HG02870 (cell line): Measurements from ENCODE around the gene GRM5.

Experiments
- ATAC-seq: cut with Tn5 transposase; IDR thresholded peaks from one replicate; pipeline ENCODE4 v1.9.1; 2021; ENCODE audit warnings: mild to moderate bottlenecking, moderate library complexity; ENCODE audit not compliant: unreplicated experiment

The GRM5 gene

GRCh38 chr11:88623531-88623930 is 442.3 kb downstream of the GRM5 start:
- no peak for ATAC-seq

- ATAC-seq: no peak
Observed at GRCh38 chr11:88620568-88621130, 445.1 kb downstream of the GRM5 start.

GRCh38 chr11:88619656-88620385 is 446.0 kb downstream of the GRM5 start:
- no peak for ATAC-seq

GRCh38 chr11:88619071-88619425 is 446.7 kb downstream of the GRM5 start:
- no peak for ATAC-seq

GRCh38 chr11:88618327-88619070 is 447.3 kb downstream of the GRM5 start:
- no peak for ATAC-seq

- ATAC-seq: no peak
Observed at GRCh38 chr11:88617226-88617625, 448.6 kb downstream of the GRM5 start.

GRCh38 chr11:88604260-88604659 is 461.5 kb downstream of the GRM5 start:
- ATAC-seq: no peak

- no peak for ATAC-seq
Observed at GRCh38 chr11:88603091-88603867, 462.5 kb downstream of the GRM5 start.

- ATAC-seq: peak; percentile 62
Observed at GRCh38 chr11:88597387-88597786, 468.4 kb downstream of the GRM5 start.

- ATAC-seq: no peak
Observed at GRCh38 chr11:88596786-88597185, 469.0 kb downstream of the GRM5 start.

GRCh38 chr11:88594274-88594950 is 471.4 kb downstream of the GRM5 start:
- ATAC-seq: peak; percentile 51

- no peak for ATAC-seq
Observed at GRCh38 chr11:88590361-88590760, 475.4 kb downstream of the GRM5 start.

- no peak for ATAC-seq
Observed at GRCh38 chr11:88583251-88583650, 482.5 kb downstream of the GRM5 start.

- ATAC-seq: no peak
Observed at GRCh38 chr11:88579466-88579865, 486.3 kb downstream of the GRM5 start.

- ATAC-seq: no peak
Observed at GRCh38 chr11:88576741-88577140, 489.0 kb downstream of the GRM5 start.

- ATAC-seq: no peak
Observed at GRCh38 chr11:88575916-88576315, 489.9 kb downstream of the GRM5 start.

- ATAC-seq: no peak
Observed at GRCh38 chr11:88569342-88569741, 496.4 kb downstream of the GRM5 start.

GRCh38 chr11:88555829-88556202 is 510.0 kb downstream of the GRM5 start:
- ATAC-seq: no peak

GRCh38 chr11:88555018-88555828 is 510.6 kb downstream of the GRM5 start:
- no peak for ATAC-seq

GRCh38 chr11:88553204-88553603 is 512.6 kb downstream of the GRM5 start:
- no peak for ATAC-seq
